OCI-LY3 (cell line): ENCODE measurements around the gene FOXC1.

Source experiments
- H2AFZ ChIP-seq: fragments of 200-600, 300-600 bp; shearing (Covaris generic); 2 replicates; pipeline ENCODE4 v1.6.0; 2014; ENCODE audit warnings: antibody characterized with exemption, low read depth, low read length
- H3K27ac ChIP-seq: fragments of 200-600, 300-600 bp; sonication (generic); 2 replicates; pipeline ENCODE4 v1.5.1; 2014; ENCODE audit warnings: mild to moderate bottlenecking, low read length, moderate library complexity, mixed read lengths
- H3K27me3 ChIP-seq: fragments of 200-600, 300-600 bp; sonication (generic); 2 replicates; pipeline ENCODE4 v1.6.1; 2014; ENCODE audit warnings: low read depth, low read length, mixed read lengths
- H3K36me3 ChIP-seq: fragments of 200-600, 300-600 bp; sonication (generic); replicated peaks from 2 replicates; pipeline ENCODE3; 2014; ENCODE audit warnings: low read depth, low read length, mixed read lengths
- H3K4me1 ChIP-seq: fragments of 300-600, 200-600 bp; sonication (generic); 2 replicates; pipeline ENCODE4 v1.6.1; 2014; ENCODE audit warnings: low read length, mixed read lengths
- H3K4me2 ChIP-seq: fragments of 200-600, 300-600 bp; sonication (generic); 2 replicates; pipeline ENCODE4 v1.6.1; 2014; ENCODE audit warnings: low read length, mixed read lengths
- H3K4me3 ChIP-seq: fragments of 300-600, 200-600 bp; sonication (generic); 2 replicates; pipeline ENCODE4 v1.5.1; 2014; ENCODE audit warnings: antibody characterized with exemption, mild to moderate bottlenecking, low read length, moderate library complexity
- H3K79me2 ChIP-seq: fragments of 300-600, 200-600 bp; shearing (Covaris generic); 2 replicates; pipeline ENCODE4 v1.6.1; 2014; ENCODE audit warnings: mild to moderate bottlenecking, low read length, mixed read lengths
- H3K9ac ChIP-seq: fragments of 300-600, 200-600 bp; shearing (Covaris generic); 2 replicates; pipeline ENCODE4 v1.6.0; 2014; ENCODE audit warnings: mild to moderate bottlenecking, low read length, moderate library complexity
- H3K9me3 ChIP-seq: fragments of 200-600, 300-600 bp; shearing (Covaris generic); 2 replicates; pipeline ENCODE4 v1.6.1; 2014; ENCODE audit warnings: low read length, mixed read lengths; ENCODE audit not compliant: insufficient read depth
- H4K20me1 ChIP-seq: fragments of 200-600, 300-600 bp; sonication (generic); 2 replicates; pipeline ENCODE4 v1.6.1; 2016; ENCODE audit warnings: low read length, mixed read lengths; ENCODE audit not compliant: insufficient read depth
- CTCF ChIP-seq: fragments of 200-600, 300-600 bp; sonication (generic); IDR thresholded peaks from 2 replicates; pipeline ENCODE4 v1.5.1; 2014; ENCODE audit warnings: antibody characterized with exemption, low read length, low read depth
- EZH2phosphoT487 ChIP-seq: fragments of 200-600 bp; shearing (Covaris generic); IDR thresholded peaks from 2 replicates; pipeline ENCODE4 v1.6.1; 2018; ENCODE audit warnings: antibody characterized with exemption, mixed run types, low read depth

FOXC1 gene

GRCh38 chr6:1622220-1622850 is 12.6 kb downstream of the FOXC1 start:
- TF ChIP-seq CTCF (no peak), EZH2phosphoT487 (no peak)
- Histone ChIP-seq H3K27ac (no peak overlapping the region), H3K4me2 (no peak overlapping the region), H2AFZ (no peak overlapping the region), H3K9ac (no peak overlapping the region), H4K20me1 (no peaks in the 10 kb centered on the region), H3K4me1 (peaks cover 4% of the 10 kb centered on the region; the same call in 1 of the 2 replicates), H3K79me2 (no peaks in the 10 kb centered on the region), H3K4me3 (no peak overlapping the region), H3K27me3 (peaks cover 9% of the 10 kb centered on the region), H3K9me3 (no peaks in the 10 kb centered on the region), H3K36me3 (no peaks in the 10 kb centered on the region)

- Histone ChIP-seq H3K27ac (no peak overlapping the region), H3K9me3 (no peaks in the 10 kb centered on the region), H3K79me2 (no peaks in the 10 kb centered on the region), H3K9ac (no peak overlapping the region), H3K27me3 (peaks cover 9% of the 10 kb centered on the region), H3K4me2 (no peak overlapping the region), H3K4me3 (no peak overlapping the region), H3K36me3 (no peaks in the 10 kb centered on the region), H3K4me1 (peaks cover 4% of the 10 kb centered on the region; the same call in 1 of the 2 replicates), H4K20me1 (no peaks in the 10 kb centered on the region), H2AFZ (no peak overlapping the region)
- no peak for TF ChIP-seq CTCF
- TF ChIP-seq EZH2phosphoT487: no peak
Observed at GRCh38 chr6:1622851-1623768, 13.4 kb downstream of the FOXC1 start.

- H3K4me1 ChIP-seq: peaks cover 4% of the 10 kb centered on the region; the same call in 1 of the 2 replicates
- H3K36me3 ChIP-seq: no peaks in the 10 kb centered on the region
- peak overlapping the region; percentile 89; the same call in 1 of the 2 replicates for H3K4me2 ChIP-seq
- TF ChIP-seq CTCF: no peak
- TF ChIP-seq EZH2phosphoT487: no peak
- no peak overlapping the region for H2AFZ ChIP-seq
- no peaks in the 10 kb centered on the region for H3K9me3 ChIP-seq
- no peak overlapping the region for H3K9ac ChIP-seq
- no peaks in the 10 kb centered on the region for H3K79me2 ChIP-seq
- H4K20me1 ChIP-seq: no peaks in the 10 kb centered on the region
- H3K27ac ChIP-seq: no peak overlapping the region
- H3K4me3 ChIP-seq: no peak overlapping the region; the same call in 1 of the 2 replicates
- H3K27me3 ChIP-seq: peaks cover 9% of the 10 kb centered on the region
Observed at GRCh38 chr6:1623769-1624057, 14.0 kb downstream of the FOXC1 start.
